Keratinocyte (primary cell): ENCODE results near the gene RAB3D. TPM values are rescaled to one million over a fixed set of nuclear protein-coding genes. Genes with fewer than 3 reads are reported as not detected.

Experiments used
- DNase-seq: peaks from one replicate; pipeline ENCODE4 v3.0.0-alpha.2; 2011; ENCODE audit warnings: low read depth, missing footprints, low spot score
- FAIRE-seq: peaks from 2 replicates; lab custom pipeline; 2011; peaks lifted over from hg19 to GRCh38; lab: Jason Lieb, UNC
- H2AFZ ChIP-seq: 2 replicates; pipeline ENCODE4 v1.6.0; 2012; ENCODE audit warnings: low read length, control low read depth, inconsistent platforms; ENCODE audit not compliant: control insufficient read depth
- H3K27ac ChIP-seq: 2 replicates; pipeline ENCODE4 v1.5.1; 2011; ENCODE audit warnings: low read length; ENCODE audit not compliant: control insufficient read depth, insufficient read depth
- H3K27me3 ChIP-seq: 3 replicates; pipeline ENCODE4 v1.6.0; 2011; ENCODE audit warnings: low read length; ENCODE audit not compliant: control insufficient read depth, insufficient read depth; ENCODE audit errors: extremely low read depth
- H3K36me3 ChIP-seq, 2 experiments: 2 replicates in 1 of 2; 3 replicates in 1 of 2; pipeline ENCODE4 v1.5.1; 2011; ENCODE audit warnings: low read length in 2 of 2, mild to moderate bottlenecking in 1 of 2; ENCODE audit not compliant: control insufficient read depth in 2 of 2, insufficient read depth in 2 of 2; ENCODE audit errors: extremely low read depth in 1 of 2
- H3K4me1 ChIP-seq: 3 replicates; pipeline ENCODE4 v1.5.1; 2011; ENCODE audit warnings: low read length; ENCODE audit not compliant: control insufficient read depth, insufficient read depth; ENCODE audit errors: extremely low read depth
- H3K4me2 ChIP-seq: 3 replicates; pipeline ENCODE4 v1.6.0; 2011; ENCODE audit warnings: low read depth, low read length; ENCODE audit not compliant: control insufficient read depth, insufficient read depth; ENCODE audit errors: extremely low read depth
- H3K4me3 ChIP-seq, 3 experiments: fragments of 200-600 bp in 1 of 3; sonication (generic) in 1 of 3; 2 replicates in 2 of 3; 3 replicates in 1 of 3; pipeline ENCODE4 v1.5.1; 2011 to 2016; ENCODE audit warnings: low read length in 3 of 3, mild to moderate bottlenecking in 3 of 3, control low read depth in 2 of 3, inconsistent platforms in 1 of 3, low read depth in 1 of 3, mixed read lengths in 1 of 3, mixed run types in 1 of 3, moderate library complexity in 1 of 3; ENCODE audit not compliant: control insufficient read depth in 2 of 3, insufficient read depth in 2 of 3; ENCODE audit errors: extremely low read depth in 1 of 3
- H3K79me2 ChIP-seq: 2 replicates; pipeline ENCODE4 v1.6.0; 2012; ENCODE audit warnings: low read length; ENCODE audit not compliant: control insufficient read depth, insufficient read depth
- H3K9ac ChIP-seq: 3 replicates; pipeline ENCODE4 v1.6.0; 2011; ENCODE audit warnings: low read length; ENCODE audit not compliant: control insufficient read depth, insufficient read depth; ENCODE audit errors: extremely low read depth
- H3K9me1 ChIP-seq: 3 replicates; pipeline ENCODE4 v1.6.0; 2011; ENCODE audit warnings: low read length; ENCODE audit not compliant: control insufficient read depth, insufficient read depth; ENCODE audit errors: extremely low read depth
- H3K9me3 ChIP-seq: 2 replicates; pipeline ENCODE4 v1.5.1; 2012; ENCODE audit warnings: low read depth, low read length; ENCODE audit not compliant: control insufficient read depth
- H4K20me1 ChIP-seq: 3 replicates; pipeline ENCODE4 v1.6.0; 2011; ENCODE audit warnings: low read length; ENCODE audit not compliant: control insufficient read depth, insufficient read depth; ENCODE audit errors: extremely low read depth
- CTCF ChIP-seq, 3 experiments: IDR thresholded peaks in 1 of 3; conservative IDR thresholded peaks in 1 of 3; optimal IDR thresholded peaks in 1 of 3; 2 replicates in 2 of 3; 3 replicates in 1 of 3; pipeline versions ENCODE3 to v1.5.1; 2011; ENCODE audit warnings: low read length in 3 of 3, mild to moderate bottlenecking in 3 of 3, moderate library complexity in 2 of 3, control low read depth in 1 of 3, inconsistent platforms in 1 of 3; ENCODE audit not compliant: insufficient read depth in 2 of 3; ENCODE audit errors: extremely low read depth in 1 of 3
- EZH2 ChIP-seq: IDR thresholded peaks from one replicate; pipeline ENCODE4 v1.6.1; 2012; ENCODE audit warnings: inconsistent platforms, mild to moderate bottlenecking, low read length, moderate library complexity
- dilution Hi-C: fragments of 300-500 bp; cut with MboI; formaldehyde crosslinking; loops from one replicate; pipeline ENCODE4 v1.7.0; 2020; ENCODE audit warnings: low sequenced_read_pairs; ENCODE audit not compliant: extremely low pct_ligation_motif_present
- polyA plus RNA-seq, 5 experiments: library from polyadenylated mRNA; depleted of rRNA in 3 of 5; stranded (reverse) in 3 of 5; stranded (forward) in 1 of 5; unstranded in 1 of 5; fragments of >200 nt; gene quantifications; 1 replicate in 1 of 5; 2 replicates in 3 of 5; 3 replicates in 1 of 5; pipeline versions ENCODE4 v1.2.1 to v1.2.3, GENCODE V29; 2011 to 2012; ENCODE audit warnings: missing spikeins in 2 of 5, low read depth in 1 of 5, low replicate concordance in 1 of 5

The RAB3D gene
- polyA plus RNA-seq, 1 donor (not counting 4 experiments of a cell fraction or from before 2014, with no cell fraction given) = 63.1 TPM

GRCh38 chr19:11330127-11330526 is 9.3 kb downstream of the RAB3D start:
- Histone ChIP-seq H3K36me3 (peaks cover 13 to 14% of the 10 kb centered on the region in 2 experiments), H3K4me1 (no peaks in the 10 kb centered on the region), H3K9ac (no peak overlapping the region), H3K9me1 (no peaks in the 10 kb centered on the region), H3K4me3 (no peak overlapping the region), H3K27ac (no peak overlapping the region), H3K27me3 (no peaks in the 10 kb centered on the region), H3K79me2 (no peaks in the 10 kb centered on the region), H3K4me2 (no peak overlapping the region), H2AFZ (no peak overlapping the region), H3K9me3 (no peaks in the 10 kb centered on the region), H4K20me1 (no peaks in the 10 kb centered on the region)
- dilution Hi-C loops = no loop called here
- TF ChIP-seq EZH2 = no peak
- no peak for TF ChIP-seq CTCF (optimal IDR thresholded peaks at IDR 0.05 in 1 of 3, IDR thresholded peaks at IDR 0.05 in 1 of 3, conservative IDR thresholded peaks at IDR 0.05 in 1 of 3; ENCODE audit: extremely low read depth in 1 of 3, insufficient read depth in 2 of 3, low read length in 3 of 3)
- DNase-seq = no peak
- FAIRE-seq = no peak

- Histone ChIP-seq H3K36me3 (peaks cover 1 to 15% of the 10 kb centered on the region in 2 experiments), H4K20me1 (no peaks in the 10 kb centered on the region), H3K9me3 (no peaks in the 10 kb centered on the region), H3K9me1 (peaks cover 5% of the 10 kb centered on the region), H3K4me1 (peaks cover 16% of the 10 kb centered on the region), H3K27me3 (no peaks in the 10 kb centered on the region), H2AFZ (no peak overlapping the region), H3K27ac (no peak overlapping the region), H3K4me3 (no peak overlapping the region), H3K79me2 (no peaks in the 10 kb centered on the region), H3K4me2 (no peak overlapping the region), H3K9ac (no peak overlapping the region)
- FAIRE-seq (no peak), DNase-seq (no peak)
- no peak for TF ChIP-seq CTCF (optimal IDR thresholded peaks at IDR 0.05 in 1 of 3, IDR thresholded peaks at IDR 0.05 in 1 of 3, conservative IDR thresholded peaks at IDR 0.05 in 1 of 3; ENCODE audit: extremely low read depth in 1 of 3, insufficient read depth in 2 of 3, low read length in 3 of 3)
- dilution Hi-C loops = no loop called here
These were observed 13.9 kb downstream of the RAB3D start for GRCh38 chr19:11325544-11325943.
